HL-60/S4 treated with phorbol 12-myristate 13-acetate at 8.2 ng/mL for 4 days and 3 days (cell line): ENCODE results near the gene RNF133.

ENCODE experiments used
- in situ Hi-C: fragments of 300-500 bp; cut with MboI; formaldehyde crosslinking; loops from 2 replicates; pipeline ENCODE4 v1.15.0; 2022; ENCODE audit warnings: low sequenced_read_pairs

The RNF133 gene, protein sequence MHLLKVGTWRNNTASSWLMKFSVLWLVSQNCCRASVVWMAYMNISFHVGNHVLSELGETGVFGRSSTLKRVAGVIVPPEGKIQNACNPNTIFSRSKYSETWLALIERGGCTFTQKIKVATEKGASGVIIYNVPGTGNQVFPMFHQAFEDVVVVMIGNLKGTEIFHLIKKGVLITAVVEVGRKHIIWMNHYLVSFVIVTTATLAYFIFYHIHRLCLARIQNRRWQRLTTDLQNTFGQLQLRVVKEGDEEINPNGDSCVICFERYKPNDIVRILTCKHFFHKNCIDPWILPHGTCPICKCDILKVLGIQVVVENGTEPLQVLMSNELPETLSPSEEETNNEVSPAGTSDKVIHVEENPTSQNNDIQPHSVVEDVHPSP

DNA sequence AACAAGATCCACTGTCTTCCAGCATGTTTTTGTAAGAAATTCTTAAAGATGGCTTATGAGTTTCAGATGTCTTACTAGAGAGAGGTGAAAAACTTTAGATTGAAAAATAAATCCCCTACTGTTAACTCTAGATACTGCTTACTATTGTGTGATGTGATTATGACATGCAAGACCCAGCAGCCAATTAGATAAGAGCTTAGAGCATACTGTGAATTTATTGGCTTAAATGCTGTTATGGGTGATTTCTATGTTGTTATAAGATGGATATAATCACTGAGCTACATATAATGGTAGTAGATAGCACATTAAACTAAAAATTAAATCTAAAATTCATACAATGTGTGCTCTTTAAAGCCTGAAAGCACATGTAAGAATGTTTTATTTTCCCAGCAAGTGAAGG, at the start of gene RNF133:
RNF133 (minus strand) TSS at position 101 of the 400 bp plus-strand sequence. CDS start 199 bp downstream, outside the sequence.
- in situ Hi-C loops: no loop called here

DNA sequence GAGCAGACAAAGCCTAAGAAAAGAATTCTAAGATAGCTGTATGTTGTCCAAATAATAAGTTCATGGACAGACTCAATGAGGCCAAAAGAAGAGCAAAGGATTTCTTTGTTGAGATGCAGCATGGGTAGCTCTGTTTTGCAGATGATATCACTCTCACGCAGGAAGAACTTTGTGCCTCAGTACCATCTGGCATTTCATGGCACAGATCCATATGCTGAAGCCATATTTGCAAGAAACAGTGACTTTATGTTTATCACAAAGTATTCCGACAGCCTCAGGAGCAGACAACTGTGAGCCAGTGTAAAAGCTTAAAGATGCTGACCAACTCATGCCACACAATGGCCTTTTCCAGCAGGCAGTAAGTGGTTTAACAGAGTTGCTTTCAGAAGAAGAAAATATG, 49.3 kb upstream of the RNF133 start:
- in situ Hi-C loops: no loop called here

DNA sequence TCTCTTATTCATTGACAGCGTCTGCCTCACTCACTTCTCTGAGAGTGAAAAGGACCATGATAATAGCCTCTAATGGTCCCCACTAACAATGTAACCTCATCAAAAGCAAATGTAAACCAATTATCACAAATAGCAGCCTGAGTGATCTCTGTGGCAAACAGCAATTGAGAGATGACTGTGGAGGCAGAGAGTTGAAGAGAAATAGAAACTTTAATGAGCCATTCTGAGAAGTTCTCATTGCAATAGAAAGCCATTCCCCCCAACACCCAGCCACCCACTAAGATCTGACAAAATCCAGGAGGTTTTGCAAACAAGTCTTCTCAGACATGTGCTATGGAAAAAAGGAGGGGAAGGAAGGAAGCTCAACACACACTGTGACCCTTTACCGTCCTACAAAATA, 48.0 kb upstream of the RNF133 start:
- in situ Hi-C loops: no loop called here

DNA sequence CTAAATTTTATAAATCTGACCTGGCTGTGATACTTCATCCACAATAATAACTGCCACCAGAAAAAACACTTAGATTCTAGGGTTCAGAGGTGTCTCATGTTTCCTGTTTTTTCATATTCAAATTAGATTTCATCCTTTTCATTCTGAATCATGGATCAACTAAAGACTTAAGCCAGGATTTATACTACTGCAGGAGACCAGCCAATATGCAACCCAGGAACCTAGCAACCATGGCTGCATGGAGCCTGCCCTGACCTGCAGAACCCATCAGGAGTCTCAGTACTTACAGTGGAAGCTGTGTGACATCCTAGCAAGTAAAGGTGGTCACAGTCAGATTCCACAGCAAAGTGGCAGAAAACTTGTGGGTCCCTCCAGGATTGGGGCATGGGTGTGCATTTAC, 44.3 kb upstream of the RNF133 start:
- in situ Hi-C loops: no loop called here

DNA sequence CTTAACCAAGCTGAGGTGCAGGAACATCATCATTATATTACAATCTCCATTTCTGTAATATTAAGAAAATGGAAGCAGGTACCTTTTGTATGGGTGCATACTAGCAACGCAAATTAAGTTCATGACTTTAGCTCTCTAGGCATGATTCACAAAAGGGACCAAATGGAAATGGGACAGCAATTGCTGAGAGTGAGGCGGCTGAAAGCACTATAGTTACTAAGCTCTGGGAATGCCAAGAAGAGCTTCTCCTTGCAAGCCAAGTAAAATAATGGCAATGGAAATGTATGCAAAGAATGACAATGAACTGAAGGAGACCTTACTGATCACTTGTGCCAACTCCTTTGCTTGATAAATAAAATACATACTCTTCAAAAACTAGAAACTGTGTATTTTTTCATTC, 40.0 kb upstream of the RNF133 start:
- in situ Hi-C loops: no loop called here

DNA sequence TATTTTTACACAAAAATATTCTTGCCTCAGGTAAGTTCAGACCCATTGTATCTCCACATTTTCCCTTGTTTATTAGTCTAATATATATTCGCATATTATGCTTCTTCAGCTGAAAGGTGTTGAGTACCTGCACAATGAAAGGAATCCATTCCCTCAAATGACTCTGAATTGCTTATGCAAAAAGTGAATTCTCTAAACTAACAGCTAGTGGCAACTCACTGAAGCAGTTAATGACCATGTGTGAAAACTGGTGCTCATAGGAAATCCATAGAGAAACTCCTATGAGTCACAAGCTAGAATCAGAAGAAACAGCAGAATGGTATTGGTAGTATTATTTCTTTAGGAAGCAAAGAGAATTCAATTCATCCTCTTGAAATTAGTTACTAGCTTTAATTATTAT, 37.3 kb upstream of the RNF133 start:
- in situ Hi-C loops: no loop called here

DNA sequence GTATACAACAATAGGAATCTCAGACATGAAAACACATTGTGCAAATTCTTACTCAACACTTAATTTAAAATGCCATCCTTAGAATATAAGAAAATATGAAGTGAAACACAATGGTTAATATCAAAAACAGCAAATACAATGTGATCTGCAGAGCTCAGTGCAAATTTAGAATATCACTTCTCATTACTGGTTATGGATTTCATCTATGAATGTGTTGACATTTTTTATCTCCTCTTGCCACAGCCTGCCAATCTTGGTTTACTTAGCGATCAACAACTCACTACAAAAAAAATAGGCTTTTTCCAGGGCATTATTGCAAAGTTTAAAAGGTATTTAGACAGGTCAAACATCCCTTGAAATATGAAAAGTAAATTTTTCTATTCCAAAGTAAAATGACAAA, 28.8 kb upstream of the RNF133 start:
- in situ Hi-C loops: no loop called here

DNA sequence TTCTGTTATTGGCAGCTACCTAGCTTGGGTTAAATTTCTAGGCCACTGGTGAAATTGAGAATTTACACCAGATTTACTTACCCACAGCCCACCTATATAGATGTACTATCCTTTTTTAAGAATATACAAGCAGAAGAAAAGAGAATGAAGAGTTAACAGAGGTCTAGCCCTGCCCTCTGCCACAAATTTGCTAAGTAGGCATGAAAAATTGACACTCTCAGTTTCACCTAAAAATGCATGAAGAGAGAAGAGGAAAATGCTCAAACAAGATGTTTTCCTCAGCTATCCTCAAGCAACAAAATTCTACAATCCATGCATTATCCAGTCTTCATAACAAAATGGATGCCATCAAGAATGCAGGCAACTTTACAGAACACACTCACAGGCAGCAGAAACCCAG, 28.4 kb upstream of the RNF133 start:
- in situ Hi-C loops: no loop called here

DNA sequence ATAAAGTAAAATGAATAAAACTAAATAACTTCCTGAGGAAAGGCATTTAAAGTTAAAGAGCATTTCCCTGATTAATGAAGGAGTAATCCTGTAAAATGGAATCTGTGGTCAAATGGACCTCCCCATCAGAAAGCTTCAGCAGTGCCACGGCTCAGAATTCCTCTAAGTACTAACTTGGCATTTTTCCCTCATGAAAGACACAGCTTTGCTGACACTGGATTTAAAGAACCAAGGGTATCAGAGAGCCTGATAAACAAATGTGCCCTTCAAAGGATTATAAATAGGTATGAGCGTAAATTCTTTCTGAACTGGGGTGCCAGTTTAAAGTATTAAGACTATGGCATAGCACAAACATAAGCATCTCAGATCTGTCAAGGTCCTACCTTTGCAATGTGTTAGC, 28.0 kb upstream of the RNF133 start:
- in situ Hi-C loops: no loop called here

DNA sequence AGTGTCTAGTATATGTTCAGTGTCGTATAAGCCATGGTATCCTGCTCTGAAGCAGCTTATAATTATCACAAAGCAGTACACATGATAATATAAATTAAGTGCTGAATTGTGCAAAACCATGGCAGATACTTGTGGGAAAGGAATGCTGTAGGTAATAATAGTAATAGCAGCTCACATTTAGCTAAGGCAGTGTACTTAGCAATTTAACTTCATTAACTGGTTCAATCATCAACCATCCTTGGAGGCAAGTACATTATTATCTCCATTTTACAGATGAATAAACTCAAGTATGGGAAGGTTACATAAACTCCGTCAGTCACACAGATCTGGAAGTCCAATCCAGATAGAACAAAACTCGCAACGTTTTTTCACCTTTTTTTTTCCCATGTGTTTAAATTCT, 25.4 kb upstream of the RNF133 start:
- in situ Hi-C loops: no loop called here

DNA sequence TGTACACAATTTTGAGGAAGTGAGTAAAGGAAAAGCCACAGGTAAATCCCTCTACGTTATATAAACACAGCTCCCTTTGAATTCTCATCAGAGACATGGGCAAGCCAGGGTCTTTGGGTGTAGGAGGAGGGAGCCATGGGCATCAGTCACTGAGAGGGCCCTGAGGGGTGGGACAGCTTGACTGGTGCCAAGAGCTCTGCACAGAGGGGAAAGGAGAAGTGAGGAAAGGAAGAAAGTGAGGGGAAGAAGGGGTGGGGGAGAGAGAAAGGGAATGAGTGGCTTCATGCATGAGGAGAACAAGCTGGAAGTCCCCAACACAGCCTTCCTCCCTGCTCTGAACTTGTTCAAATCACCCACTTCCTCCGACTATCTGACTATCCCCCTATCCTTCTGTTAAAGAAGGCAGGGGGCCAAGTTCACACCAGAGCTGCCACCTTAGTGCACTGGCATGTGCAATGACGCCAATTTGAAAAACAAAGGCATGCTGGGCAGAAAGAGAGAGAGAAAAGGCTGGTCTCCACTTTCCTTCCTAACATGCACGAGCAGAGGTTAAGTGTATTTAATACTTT, 20.2 kb upstream of the RNF133 start:
- in situ Hi-C loops: no loop called here

DNA sequence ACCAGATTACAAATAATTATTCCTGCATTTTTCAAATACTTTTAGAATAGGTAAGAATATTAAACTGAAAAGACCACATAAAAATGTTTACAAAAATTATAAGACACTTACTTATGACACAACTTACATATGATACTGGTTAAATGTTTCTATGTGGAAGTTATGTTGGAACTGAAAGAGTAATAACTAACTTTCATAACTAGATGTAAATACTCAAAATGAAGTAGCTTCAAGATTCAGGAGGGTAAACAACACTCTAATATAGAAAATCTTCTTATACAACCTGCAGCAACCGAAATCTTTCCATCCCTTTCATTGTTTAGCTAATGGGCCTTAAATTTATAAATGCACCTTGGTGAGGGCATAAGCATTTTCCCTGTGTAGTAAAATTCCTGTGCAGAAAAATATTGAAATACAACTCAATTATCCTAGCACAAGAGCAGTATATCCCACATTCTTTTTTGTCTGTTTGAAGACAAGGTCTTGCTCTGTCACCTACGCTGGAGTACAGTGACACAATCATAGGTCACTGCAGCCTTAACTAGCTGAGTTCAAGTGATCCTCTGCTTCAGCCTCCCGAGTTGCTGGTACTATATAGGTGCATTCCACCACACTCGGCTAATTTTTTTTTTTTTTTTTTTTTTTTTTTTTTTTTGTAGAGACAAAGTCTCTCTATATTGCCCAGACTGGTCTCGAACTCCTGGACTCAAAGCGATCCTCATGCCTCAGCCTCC, 18.6 kb upstream of the RNF133 start:
- in situ Hi-C loops: no loop called here

DNA sequence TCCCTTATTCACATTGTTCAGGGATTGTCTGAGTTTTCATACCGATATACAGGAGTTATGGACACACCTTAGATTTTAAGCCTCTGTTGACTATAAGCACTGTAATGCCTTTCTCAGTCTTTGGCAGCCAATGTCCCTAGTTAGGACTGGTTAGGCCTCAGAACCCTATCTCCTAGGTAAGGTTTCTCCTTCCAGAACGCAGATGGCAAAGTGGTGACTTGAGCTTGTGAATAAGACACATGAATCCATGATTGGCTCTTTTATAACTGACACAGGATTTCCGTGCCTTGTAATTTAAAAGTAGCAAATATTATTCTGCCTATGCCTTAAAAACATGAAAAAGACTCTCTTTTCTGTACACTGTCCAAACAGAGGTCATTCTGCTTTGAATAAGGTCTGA, 16.3 kb upstream of the RNF133 start:
- in situ Hi-C loops: no loop called here

DNA sequence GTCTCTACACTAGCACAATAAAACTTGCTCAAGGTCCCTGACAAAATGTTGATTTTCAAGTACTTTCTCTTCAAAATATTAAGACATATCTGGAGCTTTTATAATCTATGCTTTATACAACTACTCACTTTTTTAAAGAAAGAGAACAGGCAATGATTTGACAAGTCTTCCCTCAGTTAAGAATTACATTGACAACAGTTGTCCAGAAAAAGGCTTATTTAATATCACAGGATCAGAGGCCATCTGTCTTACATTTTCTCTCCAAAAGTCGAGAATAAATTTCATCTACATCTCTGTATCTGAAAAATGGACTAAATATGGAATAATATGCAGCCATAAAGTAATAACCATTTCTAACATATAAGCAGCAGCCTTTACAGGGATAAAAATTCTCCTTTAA, 12.0 kb upstream of the RNF133 start:
- in situ Hi-C loops: no loop called here

DNA sequence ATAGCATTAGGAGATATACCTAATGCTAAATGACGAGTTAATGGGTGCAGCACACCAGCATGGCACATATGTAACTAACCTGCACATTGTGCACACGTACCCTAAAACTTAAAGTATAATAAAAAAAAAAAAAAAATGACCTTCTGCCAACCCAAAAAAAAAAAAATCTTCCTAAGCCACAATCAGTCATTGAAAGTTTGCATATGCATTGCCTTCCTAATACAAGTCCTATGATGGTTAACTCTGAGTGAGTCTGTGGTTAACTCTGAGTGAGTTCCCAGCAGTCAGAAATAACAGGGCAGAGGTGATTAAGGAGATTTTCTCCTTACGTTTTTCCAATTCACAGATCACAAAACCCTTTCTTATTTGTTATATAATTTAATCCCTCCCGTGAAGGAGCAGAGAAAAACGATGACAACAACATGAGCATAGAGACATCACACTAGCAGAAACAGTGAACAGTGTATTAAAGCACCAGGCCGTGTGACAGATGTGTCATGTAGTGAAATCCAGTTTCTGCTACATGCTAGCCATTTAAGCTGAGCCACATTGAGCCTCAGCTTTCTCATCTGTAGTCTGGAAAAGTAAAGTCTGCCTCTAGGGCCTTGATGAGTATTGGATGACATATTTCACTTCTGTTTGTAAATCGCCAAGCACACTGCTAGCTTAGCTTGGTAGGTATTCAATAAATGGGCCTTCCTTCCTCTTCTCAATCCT, 11.2 kb upstream of the RNF133 start:
- in situ Hi-C loops: no loop called here

DNA sequence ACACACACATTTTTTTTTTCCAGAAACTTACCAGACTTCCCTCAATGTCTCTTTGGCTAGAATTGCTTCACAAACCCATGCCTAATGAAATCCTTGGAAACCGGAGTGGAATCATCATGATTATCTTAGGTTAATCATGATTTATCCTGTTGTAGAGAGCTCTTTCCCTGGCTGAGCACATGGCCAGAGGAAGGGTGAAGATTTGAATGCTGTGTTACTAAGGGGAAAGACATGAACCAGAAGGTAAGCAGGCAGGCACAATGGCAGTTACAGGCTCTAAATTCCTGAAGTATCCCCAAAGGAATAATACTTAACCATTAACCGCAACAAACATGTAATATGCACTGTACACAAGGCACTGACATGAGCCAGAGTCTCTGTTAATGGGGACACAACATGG, 7.9 kb upstream of the RNF133 start:
- in situ Hi-C loops: no loop called here

DNA sequence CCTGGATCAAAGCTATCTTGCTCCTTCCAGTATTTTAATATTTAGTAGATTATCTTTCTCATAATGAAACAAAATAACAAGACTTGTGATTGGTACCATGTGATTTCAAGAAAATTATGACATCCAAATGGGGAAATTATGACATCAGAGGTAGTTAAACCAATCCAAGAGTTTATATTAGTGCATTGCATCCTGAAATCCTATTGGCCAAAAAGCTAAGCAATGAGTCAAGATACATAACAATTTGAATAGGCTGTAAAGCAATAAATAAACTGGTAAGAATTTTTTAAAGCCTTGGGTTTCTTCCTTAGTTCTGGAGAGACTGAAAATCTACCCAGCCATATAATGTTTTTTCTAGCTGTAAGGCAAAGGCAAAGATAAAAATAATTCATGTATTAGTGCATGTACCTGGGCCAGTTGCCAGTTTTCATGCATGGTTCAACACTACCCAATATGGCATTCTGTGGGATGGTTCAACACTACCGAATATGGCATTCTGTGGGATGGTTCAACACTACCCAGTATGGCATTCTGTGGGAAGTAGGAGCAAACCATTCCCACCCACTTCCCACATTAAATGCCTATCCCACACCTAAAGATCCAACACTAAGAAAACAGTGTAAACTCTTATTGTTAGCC, 4.1 kb upstream of the RNF133 start, which contains the start of gene RNF148:
RNF148 (minus strand) TSS at position 51 of the 639 bp plus-strand sequence. CDS start 172 bp downstream, outside the sequence.
- in situ Hi-C loops: no loop called here

DNA sequence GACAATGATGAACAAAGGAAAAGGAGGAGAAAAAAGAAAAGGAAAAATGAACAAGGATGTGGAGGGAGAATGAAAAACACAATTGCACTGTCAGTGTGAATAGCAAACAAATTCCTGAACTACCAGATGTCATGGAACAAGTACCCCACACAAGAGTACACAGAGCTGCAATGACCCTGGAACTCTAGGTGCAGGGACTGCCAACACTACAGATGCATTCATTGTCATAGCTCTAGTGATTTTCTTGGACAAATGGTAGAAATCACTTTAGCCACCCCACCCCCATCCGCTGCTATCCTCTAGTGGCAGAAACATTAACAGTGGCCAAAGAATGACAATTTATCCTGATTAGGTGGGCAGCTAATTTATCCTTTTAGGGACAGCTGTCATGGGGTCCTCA, 3.1 kb downstream of the RNF133 start:
- in situ Hi-C loops: no loop called here

DNA sequence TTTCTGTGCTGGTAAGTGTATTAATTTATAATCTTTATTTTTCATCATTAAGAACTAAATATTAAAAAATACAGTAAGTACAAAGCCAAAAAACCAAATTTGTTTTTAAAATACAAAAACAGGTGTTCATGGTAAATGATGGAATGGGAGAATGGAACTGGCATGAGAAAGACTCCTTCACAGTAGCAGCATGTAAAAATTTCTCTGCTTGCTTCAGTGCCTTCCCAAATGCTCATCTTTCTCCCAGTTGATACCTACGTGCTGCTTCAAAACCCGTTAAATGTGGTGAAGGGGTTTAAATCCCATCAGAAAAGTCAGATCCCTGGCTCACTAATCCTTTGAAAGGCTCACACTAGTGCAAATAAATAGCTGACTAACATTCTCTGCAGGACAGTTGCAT, 4.2 kb downstream of the RNF133 start:
- in situ Hi-C loops: no loop called here

DNA sequence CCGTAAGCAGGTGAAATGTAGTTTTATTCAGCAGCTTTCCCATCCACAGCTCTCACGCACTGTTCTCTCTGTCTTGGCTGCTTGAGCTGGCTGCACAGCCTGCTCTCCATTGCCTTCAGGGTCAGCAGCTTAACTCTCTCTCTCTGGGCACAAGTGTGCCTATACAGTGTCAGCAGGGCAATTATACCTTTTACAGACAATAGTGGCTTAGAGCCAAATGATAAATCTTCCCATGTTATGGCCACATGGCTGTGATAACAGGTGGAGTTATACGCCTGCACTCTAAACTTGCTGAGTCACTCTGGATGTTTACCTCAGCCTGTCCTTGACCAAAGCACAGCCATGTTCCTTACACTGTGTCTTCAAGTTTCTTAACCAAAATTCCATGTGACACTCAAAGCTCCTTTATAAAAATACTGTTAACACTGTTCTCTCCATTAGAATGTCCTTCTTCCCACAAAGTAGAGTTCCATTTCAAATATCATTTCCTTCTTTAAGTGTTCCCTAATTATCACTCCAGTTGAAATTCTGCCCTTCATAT, 6.1 kb downstream of the RNF133 start:
- in situ Hi-C loops: no loop called here
